CD1c-positive myeloid dendritic cell (primary cell): ENCODE data around the gene CCDC183.

Source experiments
- DNase-seq: peaks from one replicate; pipeline ENCODE4 v3.0.0-alpha.2; 2016; ENCODE audit errors: extremely low spot score

Gene CCDC183

DNA sequence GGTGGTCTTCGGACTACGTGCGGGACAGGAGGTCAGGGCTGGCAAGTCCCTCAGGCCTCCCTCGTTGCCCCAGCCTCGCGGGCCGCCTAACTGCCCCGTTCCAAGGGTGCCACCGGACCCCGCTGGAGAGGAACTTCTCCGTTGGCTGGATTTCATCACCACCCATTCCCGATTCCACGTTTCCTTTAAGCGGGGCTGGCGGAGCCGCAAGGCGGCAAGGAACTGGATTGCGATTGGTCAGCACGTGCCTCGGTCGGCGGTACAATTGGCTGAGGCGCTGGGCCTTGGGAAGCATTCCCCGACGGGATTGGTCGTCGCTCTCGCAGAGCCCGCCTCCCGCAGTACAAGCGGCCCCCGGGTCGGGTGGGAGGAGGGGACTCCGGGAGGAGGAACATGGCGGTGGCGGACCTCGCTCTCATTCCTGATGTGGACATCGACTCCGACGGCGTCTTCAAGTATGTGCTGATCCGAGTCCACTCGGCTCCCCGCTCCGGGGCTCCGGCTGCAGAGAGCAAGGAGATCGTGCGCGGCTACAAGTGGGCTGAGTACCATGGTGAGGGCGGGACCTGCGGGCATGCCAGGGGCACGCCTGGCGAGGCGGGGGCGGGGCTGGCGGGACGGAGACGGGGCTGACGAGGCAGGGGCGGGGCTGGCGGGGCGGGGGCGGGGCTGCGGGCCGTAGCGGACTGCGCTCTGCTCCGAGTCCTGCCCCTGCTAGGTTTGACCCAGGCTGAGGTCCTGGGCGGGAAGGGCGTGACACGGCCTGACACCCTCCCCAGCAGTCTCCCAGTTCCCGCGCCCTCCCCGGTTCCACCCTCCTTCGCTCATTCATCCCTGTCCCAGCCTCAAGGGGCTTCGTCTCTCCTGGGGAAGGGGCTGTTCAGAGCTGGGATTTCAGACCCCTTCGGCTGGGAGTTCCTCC is 53.2 kb downstream of the CCDC183 start, which contains the start of gene PHPT1:
PHPT1 (plus strand) TSS at position 372 of the 922 bp plus-strand sequence; CDS start at position 394, 22 bp downstream.
- peak; percentile 99 for DNase-seq

DNA sequence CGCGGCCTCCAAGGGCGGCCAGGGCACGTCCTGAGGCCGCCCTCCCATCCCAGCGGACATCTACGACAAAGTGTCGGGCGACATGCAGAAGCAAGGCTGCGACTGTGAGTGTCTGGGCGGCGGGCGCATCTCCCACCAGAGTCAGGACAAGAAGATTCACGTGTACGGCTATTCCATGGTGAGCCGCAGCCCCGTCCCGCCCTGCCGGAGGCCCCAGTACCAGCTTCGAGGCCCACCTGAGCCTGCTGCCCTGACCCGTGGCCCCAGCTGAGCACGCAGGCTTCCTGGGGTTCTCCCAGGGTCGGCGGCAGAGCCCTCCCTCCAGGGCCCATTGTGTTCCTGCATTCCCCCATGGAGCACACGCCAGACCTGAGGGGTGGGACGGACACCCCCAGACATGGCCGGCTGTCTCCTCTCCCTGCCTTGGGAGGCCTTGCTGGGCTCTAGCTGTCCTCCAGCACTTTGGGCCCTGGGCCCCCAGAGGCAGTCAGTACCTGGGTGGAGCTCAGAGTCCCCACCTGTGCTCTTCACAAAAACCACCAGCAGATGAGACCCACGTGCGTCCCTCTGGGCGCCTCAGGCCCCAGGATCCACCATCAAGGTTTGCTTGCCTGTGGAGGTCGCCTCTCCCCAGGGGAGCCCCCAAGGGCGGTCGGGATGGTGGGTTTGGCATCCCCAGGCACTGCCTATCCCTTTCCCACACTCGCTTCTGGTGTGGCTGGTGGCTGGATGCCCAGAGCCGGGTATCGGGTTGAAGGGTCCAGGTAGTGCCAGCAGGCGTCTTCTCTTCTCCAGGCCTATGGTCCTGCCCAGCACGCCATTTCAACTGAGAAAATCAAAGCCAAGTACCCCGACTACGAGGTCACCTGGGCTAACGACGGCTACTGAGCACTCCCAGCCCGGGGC is 54.1 kb downstream of the CCDC183 start:
- DNase-seq = no peak

GRCh38 chr9:136850866-136851775 is 55.0 kb downstream of the CCDC183 start:
- no peak for DNase-seq

DNA sequence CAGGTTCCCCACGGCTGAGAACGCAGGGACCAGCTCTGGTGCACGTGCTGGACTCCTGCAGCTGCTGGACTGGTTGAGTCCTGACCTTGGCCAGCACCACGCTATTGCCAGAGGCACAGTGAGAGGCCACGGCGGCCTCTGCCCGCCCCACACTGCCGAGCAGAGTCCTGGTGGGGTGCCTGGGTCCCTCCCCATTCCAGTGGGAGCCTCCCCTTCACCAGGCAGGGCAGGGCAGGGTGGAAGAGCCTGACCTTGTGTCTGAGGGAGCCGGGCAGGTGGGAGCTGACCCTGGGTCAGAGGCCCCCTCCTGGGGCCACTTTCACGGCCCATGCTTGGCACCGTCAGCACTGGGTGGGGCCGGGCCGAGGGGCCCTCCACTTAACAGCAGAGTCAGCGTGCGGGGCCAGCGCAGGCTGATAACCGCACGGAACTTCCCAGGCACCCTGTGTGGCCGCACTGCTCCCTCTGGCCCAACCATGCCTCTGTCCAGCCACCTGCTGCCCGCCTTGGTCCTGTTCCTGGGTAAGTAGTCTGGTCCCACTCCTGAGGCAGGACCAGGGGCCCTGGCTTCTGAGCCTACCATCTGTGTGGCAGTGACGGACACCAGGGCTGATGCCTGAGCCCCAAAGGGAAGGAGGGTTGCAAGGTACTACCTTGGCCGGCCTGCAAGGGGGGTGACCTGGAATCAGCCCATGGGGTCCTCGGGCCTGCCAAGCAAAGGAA is 56.0 kb downstream of the CCDC183 start, which contains the start of gene MAMDC4:
MAMDC4 (plus strand) TSS at position 406 of the 723 bp plus-strand sequence; CDS start at position 477, 71 bp downstream.
- no peak for DNase-seq

DNA sequence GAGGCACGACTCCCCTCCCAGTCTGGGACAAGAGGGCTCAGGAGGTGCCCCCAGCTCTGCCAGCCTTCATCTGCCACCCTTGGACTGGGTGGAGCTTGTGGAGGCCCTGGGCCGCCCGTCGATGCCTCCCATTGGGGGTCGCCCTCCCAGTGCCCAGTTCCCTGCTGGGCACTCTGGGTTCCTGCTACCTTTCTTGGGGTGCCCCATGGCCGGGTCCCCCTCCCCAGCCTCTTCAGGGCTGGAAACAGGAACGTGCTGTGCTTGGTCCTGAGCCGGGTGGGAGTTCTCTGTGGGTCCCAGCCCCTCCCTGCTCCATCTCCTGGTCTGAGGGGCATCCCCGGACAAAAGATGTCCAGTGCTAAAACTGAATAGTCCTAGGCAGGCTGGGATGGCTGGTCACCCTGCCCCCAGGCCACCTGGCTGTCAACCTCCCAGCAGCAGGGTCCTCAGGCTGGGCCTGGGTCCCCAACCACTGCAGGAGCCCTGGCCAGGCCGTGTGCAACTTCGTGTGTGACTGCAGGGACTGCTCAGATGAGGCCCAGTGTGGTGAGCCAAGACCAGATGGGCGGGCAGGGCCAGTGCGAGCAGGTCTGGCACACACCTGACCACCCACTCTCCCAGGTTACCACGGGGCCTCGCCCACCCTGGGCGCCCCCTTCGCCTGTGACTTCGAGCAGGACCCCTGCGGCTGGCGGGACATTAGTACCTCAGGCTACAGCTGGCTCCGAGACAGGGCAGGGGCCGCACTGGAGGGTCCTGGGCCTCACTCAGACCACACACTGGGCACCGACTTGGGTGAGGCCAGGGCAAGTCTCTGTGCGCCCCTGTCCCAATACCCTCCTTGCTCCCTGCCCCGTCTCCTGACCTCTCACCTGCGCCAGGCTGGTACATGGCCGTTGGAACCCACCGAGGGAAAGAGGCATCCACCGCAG is 56.8 kb downstream of the CCDC183 start:
- DNase-seq = no peak

DNA sequence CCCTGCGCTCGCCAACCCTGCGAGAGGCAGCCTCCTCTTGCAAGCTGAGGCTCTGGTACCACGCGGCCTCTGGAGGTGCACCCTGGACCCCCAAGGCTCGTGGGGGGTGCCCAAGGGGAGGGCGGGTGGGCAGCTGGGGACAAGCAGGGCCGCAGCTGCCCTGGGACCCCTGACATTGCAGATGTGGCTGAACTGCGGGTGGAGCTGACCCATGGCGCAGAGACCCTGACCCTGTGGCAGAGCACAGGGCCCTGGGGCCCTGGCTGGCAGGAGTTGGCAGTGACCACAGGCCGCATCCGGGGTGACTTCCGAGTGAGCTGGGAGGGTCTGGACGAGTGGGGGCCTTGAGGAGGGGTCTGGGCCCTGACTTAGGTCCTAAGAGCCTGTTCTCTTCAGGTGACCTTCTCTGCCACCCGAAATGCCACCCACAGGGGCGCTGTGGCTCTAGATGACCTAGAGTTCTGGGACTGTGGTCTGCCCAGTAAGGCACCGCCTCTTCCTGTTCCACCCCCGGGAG is 57.5 kb downstream of the CCDC183 start:
- DNase-seq = no peak

- DNase-seq = no peak
These were observed 58.1 kb downstream of the CCDC183 start for GRCh38 chr9:136854113-136854841.

DNA sequence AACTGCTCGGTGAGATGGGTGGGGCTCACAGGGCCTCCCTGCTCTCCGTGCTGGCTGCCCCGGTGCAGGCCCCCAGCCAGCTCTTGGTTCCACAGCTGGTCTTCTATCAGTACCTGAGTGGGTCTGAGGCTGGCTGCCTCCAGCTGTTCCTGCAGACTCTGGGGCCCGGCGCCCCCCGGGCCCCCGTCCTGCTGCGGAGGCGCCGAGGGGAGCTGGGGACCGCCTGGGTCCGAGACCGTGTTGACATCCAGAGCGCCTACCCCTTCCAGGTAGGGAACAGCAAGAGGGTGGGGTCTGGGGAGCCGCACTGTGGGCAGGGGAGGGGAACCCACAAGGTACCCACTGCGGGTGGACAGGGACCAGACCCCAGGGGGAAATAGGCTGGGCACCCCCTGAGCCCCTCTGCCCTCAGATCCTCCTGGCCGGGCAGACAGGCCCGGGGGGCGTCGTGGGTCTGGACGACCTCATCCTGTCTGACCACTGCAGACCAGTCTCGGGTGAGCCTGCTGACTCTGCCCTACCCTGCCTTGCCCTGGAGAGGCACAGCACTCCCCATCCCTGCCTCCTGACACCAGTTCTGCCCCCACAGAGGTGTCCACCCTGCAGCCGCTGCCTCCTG is 58.8 kb downstream of the CCDC183 start:
- no peak for DNase-seq

DNA sequence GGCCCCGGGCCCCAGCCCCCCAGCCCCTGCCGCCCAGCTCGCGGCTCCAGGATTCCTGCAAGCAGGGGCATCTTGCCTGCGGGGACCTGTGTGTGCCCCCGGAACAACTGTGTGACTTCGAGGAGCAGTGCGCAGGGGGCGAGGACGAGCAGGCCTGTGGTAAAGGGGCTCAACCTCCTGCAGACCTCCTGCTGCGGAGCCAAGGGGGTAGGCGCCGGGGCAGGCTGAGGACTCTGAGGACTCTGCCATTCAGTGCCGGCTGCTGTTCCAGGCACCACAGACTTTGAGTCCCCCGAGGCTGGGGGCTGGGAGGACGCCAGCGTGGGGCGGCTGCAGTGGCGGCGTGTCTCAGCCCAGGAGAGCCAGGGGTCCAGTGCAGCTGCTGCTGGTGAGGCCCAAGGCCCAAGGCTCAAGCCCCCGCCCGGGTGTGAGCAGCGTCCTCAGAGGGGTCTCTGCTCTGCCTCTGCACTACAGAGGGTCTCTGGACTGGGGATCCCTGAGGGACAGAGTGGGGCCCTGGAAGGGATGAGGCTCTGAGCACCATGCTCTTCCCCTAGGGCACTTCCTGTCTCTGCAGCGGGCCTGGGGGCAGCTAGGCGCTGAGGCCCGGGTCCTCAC is 59.4 kb downstream of the CCDC183 start:
- DNase-seq = no peak

GRCh38 chr9:136856079-136856476 is 59.9 kb downstream of the CCDC183 start:
- DNase-seq = no peak

DNA sequence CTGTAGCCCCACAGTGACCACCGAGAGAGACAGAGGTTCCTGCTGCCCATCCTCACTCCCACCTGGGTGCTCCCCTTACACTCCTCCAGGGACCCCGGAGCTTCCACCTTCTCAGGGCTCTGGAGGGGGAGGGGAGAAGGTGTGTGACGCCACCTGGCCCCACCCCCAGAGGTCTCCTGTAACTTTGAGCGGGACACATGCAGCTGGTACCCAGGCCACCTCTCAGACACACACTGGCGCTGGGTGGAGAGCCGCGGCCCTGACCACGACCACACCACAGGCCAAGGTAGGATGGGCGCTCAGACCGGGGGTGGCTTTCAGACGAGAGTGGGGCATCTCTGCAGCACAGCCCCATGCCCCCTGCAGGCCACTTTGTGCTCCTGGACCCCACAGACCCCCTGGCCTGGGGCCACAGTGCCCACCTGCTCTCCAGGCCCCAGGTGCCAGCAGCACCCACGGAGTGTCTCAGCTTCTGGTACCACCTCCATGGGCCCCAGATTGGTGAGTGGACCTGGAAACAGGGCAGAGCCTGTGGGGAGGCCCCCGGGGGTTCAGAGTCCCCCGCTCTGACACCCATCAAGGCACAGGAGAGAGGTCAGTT is 60.5 kb downstream of the CCDC183 start:
- no peak for DNase-seq

DNA sequence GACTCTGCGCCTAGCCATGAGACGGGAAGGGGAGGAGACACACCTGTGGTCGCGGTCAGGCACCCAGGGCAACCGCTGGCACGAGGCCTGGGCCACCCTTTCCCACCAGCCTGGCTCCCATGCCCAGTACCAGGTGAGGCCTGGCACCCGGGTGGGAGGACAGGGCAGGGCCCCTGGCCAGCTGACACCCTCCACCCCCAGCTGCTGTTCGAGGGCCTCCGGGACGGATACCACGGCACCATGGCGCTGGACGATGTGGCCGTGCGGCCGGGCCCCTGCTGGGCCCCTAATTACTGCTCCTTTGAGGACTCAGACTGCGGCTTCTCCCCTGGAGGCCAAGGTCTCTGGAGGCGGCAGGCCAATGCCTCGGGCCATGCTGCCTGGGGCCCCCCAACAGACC is 61.0 kb downstream of the CCDC183 start:
- DNase-seq = no peak
